GM18909 (cell line): Measurements from ENCODE around the gene TBC1D22A.
"Not testable (repeated sequence)": the region's sequence is repeated elsewhere in the genome, so short reads cannot be mapped to it uniquely, and the experiment has no call there.

Experiments
- ATAC-seq: cut with Tn5 transposase; IDR thresholded peaks from one replicate; pipeline ENCODE4 v1.9.1; 2021; ENCODE audit warnings: mild to moderate bottlenecking; ENCODE audit not compliant: unreplicated experiment, poor library complexity

Gene TBC1D22A, protein sequence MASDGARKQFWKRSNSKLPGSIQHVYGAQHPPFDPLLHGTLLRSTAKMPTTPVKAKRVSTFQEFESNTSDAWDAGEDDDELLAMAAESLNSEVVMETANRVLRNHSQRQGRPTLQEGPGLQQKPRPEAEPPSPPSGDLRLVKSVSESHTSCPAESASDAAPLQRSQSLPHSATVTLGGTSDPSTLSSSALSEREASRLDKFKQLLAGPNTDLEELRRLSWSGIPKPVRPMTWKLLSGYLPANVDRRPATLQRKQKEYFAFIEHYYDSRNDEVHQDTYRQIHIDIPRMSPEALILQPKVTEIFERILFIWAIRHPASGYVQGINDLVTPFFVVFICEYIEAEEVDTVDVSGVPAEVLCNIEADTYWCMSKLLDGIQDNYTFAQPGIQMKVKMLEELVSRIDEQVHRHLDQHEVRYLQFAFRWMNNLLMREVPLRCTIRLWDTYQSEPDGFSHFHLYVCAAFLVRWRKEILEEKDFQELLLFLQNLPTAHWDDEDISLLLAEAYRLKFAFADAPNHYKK

GRCh38 chr22:46762238-46763050 lies at the start of gene TBC1D22A:
Gene TBC1D22A, plus strand, starts transcription at chr22:46762650. Its CDS starts 137 bp downstream, at chr22:46762787.
- peak; percentile 72 for ATAC-seq

DNA sequence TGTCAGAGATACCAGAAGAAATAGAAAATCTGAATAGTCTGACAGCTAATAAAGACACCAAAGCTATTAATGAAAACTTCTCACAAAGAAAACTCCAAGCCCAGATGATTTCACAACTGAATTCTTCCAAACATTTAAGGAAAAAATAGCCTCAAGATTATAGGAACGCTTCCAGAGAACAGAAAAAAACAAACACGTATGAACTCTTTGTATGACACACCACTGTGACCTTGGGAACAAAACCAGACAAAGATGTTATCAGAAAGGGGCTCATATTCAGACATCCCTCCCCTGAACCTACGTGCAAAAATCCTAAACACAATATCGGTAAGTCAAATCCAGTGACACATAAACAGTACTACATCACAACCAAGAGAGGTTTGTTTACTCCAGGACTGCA lies 47.9 kb upstream of the TBC1D22A start:
- no peak for ATAC-seq

DNA sequence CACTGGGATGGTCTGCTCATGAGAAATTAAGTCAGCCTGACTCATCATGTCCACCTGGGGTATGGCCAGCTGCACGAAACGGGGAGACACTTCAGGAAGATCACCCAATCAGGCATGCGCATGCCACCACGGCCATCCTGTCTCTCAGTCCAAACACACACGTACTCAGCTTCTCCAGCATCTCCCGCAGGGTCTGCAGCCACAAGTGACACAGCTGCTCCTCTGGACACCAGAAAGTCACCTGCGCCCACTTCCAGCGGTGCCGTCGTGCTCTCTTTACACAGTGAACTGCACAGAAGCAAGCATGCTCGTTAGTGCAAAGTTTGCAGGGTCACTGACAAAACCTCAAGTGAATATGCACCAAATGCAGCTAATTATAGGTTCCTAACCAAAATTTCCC lies 42.5 kb upstream of the TBC1D22A start:
- no peak for ATAC-seq

DNA sequence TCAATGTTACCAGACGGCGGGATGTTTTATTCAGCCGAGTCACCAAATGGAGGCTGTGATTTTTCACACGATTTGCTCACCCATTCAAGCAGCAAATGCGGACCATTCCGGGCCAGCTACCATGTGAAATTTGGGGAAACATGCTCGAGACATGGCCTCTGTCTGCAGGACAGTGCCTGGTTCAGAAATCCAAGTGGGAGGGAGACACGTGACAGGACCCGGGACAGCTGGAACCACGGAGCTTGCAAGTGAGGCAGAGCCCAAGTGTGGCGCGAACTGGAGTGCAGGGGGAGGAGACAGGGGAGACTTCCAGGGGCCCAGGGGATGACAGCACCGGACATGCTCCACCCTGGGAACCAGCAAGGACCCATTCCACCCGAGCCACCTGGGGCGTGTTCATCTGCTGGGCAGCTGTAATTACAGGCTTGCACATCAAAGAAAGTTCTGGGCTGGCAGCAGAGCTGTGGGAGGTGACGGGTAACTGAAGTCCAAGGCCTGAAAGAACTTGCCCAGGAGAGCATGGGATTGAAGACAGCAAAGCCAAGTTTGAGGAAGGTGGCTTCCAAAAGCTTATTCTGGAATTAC lies 40.9 kb upstream of the TBC1D22A start:
- ATAC-seq = no peak

GRCh38 chr22:46723882-46724281 lies 38.6 kb upstream of the TBC1D22A start:
- ATAC-seq = no peak

- no peak for ATAC-seq
Measured at GRCh38 chr22:46725096-46725495, 37.4 kb upstream of the TBC1D22A start.

- ATAC-seq = no peak
Measured at GRCh38 chr22:46726066-46726985, 36.1 kb upstream of the TBC1D22A start.

- no peak for ATAC-seq
Measured at GRCh38 chr22:46726986-46727317, 35.5 kb upstream of the TBC1D22A start.

DNA sequence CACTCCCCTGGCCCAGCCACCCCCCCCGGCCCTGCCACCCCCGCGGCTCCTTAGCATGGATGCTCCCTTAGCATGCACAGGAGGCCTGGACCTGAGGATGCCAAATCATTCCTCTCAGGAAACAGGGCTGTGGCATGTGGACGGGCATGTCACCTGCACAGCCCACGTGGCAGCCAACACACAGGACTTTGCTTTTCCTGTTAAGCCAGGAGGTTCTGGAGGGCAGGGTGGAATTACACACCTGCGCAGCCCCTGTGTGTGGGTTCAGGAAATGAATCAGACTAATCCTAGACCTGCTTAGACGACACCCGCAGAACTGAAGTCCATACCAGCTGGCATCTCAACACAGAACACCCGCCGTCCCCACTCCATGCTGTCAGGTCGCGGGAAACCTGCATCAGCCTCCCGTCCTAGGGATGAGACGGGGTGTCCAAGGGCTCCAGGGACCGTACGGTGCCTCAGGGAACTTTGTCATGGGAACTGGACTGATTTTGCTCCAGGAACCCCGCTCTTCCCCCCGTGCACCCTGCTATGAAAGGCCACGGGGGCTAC lies 34.6 kb upstream of the TBC1D22A start:
- no peak for ATAC-seq

DNA sequence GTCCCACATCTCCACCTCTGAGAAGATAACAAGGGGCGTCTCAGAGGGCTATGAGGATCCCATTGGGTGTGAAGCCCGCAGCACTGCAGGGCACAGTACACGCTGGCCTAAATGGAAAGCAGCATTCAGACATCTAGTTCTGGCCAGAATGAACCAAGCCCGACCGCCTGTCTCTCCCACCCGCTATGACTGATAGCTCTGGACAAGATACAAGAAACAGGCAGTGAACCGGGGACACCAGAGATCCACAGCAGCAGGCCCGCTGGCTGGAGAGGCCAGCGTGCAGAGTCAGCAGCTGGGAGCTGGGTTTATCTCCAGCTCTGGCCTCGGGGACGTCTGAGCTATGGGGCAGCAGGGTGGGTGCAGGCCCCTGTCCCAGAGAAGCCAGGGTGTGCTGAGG lies 34.0 kb upstream of the TBC1D22A start:
- no peak for ATAC-seq

GRCh38 chr22:46730568-46731245 lies 31.7 kb upstream of the TBC1D22A start:
- ATAC-seq = no peak

DNA sequence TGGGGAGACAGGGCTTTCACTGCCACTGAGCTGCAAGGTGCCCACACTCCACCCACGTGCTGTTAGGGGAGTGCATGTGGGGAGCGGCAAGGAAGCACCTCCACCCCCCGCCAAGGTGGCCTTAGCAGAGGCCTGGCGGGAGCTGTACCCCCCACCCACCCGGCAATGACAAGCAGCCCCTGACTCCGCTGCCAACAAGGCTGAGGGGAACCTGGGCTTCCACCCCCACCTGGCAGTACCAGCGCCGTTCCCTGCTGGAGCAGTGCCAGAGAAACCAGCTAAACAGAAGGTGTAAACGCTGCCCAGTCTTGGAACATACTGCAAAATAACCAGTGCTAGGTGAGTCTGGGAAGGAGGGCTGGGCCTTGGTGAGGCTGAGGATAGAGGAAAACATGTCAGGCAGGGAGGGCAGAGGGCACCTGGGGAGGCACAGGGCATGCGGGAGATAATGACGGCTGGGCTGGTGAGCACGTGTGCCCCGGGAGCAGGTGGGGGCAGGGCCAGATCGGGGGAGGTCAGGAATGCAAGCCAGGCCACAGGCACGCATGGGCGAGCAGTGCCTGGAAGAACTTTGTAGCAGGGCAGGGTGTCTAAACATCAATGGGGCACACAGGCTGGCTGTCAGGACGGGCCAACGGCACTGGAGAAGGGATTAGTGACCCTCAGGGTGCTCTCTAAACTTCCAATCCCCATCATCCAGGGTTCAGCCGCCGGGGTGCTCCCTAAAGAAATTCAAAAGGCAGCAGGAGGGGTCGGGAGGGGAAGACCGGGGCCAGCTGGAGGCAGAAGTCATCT lies 31.0 kb upstream of the TBC1D22A start:
- ATAC-seq = no peak

- no peak for ATAC-seq
Measured at GRCh38 chr22:46732041-46732379, 30.4 kb upstream of the TBC1D22A start.

GRCh38 chr22:46732513-46732912 lies 29.9 kb upstream of the TBC1D22A start:
- no peak for ATAC-seq

DNA sequence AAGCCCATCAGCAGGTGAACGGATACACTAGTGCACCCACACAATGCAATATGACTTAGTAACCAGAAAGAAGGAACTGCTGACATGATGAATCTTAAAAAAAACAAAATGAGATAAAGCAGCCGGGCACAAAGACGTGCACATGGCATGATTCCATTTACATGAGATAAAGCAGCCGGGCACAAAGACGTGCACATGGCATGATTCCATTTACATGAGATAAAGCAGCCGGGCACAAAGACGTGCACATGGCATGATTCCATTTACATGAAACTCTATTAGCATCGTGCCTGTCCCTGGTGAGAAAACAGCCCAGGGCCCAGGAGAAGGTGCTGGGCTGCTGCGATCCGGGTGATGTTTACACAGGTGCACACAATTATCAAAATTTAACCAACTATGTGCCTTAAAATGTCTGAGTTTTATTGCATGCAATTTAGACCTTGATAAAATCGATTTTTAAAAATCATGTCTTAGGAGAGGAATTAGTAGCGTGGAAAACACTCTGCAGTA lies 28.2 kb upstream of the TBC1D22A start:
- not testable (repeated sequence) for ATAC-seq

DNA sequence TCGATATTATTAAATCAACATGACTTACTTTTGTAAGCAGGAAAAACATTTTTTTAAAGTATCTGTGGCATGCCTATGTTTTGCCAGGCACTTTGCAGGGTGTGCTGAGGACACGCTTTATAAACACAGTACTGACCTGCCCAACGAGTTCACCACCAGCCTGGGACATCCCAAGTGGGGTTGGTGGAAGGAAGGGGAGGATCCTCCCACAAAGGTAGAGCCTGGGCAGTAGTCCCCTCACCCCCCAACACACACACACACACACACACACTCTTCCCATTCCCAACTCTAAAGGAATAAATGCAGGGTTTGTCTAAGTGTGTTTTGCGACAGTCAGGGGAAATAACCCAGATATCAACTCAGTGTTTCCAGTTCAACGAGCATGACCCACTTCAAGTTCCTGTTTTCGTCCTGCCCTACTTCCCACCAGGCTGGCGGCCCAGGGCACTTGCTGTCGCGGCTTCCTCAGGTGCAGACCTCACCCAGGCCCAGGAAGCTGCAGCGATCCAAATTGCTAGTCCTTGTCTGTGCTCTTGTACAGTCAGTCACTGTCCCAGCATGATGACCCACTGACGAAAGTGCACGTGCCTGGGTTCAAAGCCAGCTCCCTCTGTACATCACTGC lies 27.5 kb upstream of the TBC1D22A start:
- no peak for ATAC-seq

- ATAC-seq = no peak
Measured at GRCh38 chr22:46735747-46736608, 26.5 kb upstream of the TBC1D22A start.
